Measurements from ENCODE around the gene GMDS. TPM values are rescaled to one million over a fixed set of nuclear protein-coding genes. Genes with fewer than 3 reads are reported as not detected.

Gene GMDS
- total RNA-seq, 1 donor from 2014 or later: 25.7 TPM

DNA sequence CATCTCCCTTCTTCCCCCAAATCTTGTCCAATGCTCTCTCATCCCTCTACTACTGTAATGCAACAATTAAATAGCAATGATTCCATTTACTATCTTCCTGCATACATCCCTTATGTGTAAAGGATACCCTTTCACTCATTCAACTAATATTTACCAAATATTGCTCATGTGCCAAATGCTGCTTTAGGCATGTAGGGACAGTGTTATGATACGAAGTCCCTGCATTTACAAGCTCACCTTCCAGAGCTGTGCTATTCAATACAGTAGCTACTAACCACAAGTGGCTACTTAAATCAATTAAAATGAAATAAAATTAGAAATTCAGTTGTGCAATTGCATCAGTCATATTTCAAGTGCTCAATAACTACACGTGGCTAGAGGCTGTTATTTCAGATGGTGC, 41.1 kb downstream of the GMDS start:
- DNase-seq: no peak

DNA sequence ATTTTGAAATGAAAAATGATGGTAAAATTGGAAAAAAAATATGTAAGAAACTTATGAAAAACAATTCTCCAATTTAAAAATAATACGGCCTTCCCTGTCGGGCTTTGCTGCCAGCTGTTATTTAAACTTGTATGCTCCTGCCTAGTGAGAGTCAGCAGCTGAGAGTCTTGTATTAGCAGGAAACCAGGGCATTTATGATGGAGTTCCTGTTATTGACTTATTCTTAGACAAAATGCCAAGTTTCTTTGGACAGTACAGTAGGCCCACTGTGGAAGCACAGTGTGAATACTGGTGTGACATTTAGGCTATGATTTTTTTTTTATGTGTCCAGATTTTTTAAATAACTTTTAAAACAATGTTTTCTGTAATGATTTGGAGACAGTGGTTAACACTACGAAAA, 42.1 kb downstream of the GMDS start:
- peak; percentile 24 for DNase-seq

DNA sequence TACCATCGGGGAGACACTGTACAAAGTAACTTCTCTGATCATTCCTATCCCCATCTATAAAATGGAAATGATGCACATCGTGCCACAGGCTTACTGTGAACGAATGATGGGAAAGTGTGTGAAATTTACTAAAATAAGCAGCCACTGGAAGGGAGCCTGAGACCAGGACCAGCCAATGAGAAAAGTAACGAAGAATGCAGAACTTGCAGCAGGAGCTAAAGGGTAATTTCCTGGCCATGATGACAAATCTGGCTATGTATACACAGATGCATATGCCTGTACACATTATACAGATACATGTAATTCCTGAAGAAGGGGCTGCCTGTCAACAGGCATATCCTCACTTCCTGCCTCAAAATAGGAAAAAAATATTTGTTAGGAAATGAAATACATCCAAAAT, 47.4 kb downstream of the GMDS start:
- DNase-seq: no peak

DNA sequence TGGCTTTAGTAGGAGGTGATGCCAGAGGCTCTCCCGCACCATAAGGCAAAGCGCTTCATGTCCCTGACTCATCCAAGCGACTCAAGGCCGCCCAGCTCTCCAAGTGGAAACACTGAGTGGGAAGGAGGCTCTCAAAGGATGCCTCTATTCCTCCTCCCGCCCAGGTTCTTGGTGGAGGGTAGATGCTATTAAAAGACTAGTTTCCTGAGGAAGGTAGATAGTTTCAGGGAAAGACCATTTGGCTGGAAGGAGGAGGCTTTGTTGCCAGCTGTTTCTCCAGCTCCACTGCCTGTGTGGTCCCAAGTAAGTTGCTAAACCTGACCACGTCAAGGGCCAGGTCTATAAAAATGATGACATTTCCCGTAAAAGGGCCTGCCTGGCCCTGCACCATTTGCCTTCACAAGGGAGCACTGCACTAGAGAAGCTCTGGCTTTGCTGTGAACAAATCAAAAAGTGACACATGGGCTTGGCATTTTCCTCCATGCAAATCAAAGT, 48.2 kb downstream of the GMDS start:
- DNase-seq: peak; percentile 17

DNA sequence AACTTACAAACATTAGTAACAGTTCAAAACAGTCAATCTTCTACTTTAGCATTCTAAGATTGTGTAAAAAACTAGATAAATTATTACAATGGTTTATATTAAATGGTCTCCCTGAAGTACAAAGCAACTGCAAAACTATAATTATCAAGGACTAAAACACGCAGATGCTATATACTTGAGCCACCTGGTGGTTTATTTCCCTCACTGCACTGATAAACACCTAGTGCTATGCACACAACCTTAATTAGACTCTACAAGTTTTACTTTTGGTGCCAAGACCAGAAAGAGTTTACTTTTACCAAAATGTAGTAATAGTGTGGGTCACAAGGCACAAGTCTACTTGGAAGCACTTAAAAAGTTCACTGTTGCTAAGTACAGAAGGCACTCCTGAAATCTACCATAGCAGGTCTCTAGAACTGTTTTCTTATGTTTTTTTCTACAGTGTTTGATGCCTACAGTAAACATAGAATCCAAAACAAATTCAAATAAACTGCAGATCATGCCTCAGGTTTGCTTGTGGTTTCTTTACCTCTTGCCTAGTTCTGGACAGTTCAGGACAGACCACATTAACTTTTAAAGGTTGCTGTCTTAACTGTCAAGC, 49.2 kb downstream of the GMDS start:
- peak; percentile 74 for DNase-seq

DNA sequence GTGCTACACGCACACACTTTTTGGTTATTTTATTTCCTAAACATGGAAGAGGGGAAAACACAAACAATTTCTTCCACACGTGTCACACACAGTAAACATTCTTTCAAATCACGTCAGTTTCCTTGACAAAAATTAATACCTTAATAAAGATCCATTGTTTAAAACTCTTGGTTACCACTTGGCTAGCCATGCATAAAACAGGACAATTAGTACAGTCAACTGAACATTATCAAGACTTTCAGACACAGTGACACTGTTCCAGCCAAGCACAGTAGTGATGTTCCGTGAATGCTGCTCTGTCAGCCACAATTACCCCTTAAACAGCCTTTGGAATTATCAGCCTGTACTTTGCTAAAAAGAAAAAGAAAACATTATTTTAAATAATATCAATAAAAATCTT, 50.8 kb downstream of the GMDS start:
- DNase-seq: no peak

DNA sequence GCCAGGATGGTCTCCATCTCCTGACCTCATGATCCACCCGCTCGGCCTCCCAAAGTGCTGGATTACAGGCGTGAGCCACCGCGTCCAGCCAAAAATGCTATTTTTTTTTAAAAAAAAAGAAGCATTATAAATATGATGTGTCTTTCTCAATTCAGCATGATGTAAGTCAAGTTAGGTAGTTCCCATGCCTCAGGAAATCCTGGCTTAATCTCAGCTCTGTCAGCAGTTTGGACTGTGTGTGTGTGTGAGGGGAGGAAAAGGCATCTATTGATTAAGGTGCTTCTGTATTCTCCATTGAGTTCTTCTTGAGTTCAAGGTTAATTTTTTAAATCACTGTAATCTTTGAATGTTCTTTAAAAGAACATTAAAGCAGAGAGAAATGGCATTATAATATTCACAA, 51.5 kb downstream of the GMDS start:
- DNase-seq: no peak

DNA sequence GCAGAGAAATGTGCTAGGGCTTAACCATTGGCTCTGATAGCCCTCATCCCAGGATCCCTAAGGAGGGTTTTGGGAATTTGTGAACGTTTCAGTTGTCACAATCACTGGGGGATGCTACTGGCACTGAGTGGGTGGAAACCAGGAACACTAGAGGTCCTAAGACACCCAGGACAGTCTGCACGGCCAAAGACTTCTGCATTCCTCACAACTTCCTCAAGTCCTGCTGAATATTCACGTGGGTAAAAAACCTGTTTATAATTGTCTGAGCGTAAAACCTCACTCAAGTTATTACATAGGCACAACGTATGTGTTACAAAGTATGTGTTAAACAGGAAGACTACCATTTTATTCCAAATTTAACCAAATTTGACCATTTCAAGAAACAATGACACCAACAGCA, 52.4 kb downstream of the GMDS start:
- DNase-seq: no peak

DNA sequence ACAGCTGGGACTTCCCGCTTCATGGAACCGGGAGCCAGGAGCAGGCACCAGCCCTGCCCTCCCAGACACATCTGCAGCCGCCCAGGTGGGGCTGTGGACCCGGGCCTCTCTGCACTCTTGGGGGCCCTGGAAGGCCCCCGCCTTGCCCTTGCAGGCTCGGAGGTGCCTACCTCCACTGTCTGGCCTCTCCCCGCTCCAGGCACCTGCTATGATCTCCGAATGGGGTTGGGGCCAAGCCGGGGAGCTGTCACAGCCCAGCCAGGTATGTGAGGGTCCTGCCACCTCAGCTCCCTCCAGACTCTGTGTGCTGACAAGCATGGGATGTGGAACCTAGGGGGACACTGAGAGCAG, 54.0 kb downstream of the GMDS start:
- no peak for DNase-seq

DNA sequence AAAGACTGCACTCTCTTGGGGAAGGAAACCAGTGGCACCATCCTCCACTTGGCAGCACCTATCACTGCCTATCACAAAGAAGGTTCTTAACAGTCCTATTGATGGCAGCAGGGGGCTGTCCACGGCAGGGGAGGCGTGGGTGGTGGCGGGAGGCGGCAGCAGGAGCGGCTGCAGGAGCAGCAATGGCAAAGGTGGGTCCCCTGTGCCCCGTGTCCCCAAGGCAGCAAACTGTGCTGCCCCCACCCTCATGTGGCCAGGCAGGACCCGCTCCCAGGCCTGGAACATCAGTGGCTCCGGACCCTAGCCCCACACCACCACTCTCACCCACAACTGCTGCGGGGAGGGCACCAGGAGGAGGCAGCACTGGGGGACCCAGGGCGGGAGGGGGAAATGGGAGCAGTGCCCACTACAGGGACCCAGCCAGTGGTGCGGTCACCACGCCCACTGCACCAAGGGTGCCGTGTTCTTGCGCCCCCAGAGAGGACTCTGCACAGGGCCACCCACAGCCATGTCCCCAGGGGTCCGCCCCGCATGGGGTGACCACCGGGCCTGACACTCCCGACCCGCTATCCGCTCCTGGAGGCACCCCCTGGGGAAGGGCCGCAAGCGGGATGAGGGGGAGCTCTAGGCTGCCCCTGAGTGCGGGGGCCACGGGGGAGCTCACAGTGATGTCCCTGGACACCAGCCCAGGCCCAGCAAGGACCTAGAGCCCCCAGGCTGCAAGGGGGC, 54.6 kb downstream of the GMDS start:
- no peak for DNase-seq

DNA sequence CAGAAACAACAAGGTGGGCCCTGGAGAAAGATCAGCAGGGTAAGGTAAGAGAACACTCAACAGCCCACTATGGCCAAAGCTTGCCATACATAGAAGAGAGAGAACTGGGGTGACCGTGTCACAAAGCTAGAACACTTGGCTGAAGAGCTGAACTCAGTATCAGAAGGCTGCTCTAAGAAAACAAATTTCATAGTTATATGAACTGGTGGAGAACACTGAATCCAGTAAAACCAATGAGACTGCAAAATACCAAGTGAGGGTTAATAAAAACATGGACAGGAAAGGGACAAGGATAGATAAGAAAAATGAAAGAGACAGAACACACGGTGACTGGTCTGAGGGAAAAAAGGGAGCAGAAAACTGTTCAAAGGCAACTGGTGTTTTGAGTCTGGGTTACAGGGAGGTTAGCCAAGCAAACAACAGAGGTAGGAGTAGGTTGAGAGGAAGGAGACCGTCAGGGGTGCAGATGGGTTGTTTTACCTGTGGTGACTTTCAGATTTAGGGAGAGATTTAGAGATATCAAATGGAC, 56.5 kb downstream of the GMDS start:
- DNase-seq: no peak

DNA sequence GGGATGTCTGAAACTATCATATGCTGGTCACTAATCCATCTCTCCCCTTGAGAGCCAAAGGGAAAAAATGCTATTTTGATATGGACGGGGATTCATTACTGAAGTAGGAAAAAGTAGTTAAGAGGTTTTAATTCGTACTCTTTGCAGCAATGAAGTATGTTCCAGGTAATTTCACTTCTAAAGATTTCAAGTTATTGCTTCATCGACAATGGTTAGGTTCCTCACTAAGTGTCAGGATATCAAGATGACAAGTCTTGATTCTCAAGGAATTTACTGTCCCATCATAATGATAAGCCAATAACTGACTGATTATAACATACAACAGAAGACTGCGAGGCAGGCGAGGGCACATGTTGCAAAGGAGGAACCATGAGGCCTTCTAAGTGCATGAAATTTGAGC, 57.0 kb downstream of the GMDS start:
- DNase-seq: no peak

DNA sequence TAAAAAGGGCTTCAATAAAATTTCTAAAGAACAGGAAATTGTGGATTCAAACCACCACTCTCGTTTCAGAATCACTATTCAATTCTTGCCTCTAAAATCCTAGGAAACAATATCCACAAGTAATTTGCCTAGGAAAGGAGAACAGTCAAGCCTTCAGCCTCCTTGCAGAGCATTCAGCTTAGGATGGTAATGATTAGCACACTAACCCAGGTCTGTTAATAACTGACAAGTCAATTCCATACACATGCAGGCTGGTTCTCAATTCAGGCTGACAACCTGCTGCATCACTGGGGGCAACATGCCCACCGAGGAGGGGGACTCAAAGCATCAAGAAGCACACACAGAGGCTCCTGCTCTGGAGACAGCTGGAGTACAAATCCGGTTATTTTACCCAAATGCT, 57.6 kb downstream of the GMDS start:
- DNase-seq: no peak

DNA sequence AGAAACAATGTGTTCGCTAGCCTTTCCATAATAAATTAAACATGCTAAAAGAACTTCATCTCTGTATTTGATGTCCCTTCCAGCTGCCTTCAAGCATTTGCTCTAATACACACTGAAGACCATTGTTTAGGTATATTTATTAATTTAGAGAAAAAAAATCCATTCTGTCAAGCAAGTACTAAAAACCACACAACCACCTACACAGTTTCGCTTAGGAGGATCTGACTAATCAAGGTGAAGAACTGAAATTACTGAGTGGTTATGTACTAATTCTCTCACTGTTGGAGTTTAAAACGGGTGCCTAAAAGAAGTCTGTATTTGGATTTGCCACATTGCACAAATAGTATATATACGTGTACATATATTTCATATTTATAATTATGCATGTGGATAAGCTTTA, 58.9 kb downstream of the GMDS start:
- no peak for DNase-seq

DNA sequence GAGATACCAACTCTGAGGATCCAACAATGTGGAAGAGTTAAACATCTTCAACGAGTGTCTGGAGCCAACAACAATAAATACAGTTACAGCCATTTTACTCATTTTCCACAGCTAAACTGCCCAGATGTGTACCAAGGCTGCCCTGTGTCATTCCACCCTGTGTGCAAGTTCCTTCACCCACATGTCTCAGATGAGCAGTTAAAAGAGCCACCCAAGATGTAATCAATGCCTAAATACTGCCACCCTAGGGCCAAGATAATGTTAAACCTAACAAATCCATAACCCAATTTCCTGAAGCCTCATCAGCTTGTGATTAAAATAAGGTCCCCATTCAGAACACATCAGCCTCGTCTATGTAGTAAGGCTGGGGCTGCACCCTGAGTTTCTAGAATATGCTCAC, 59.9 kb downstream of the GMDS start:
- DNase-seq: no peak

DNA sequence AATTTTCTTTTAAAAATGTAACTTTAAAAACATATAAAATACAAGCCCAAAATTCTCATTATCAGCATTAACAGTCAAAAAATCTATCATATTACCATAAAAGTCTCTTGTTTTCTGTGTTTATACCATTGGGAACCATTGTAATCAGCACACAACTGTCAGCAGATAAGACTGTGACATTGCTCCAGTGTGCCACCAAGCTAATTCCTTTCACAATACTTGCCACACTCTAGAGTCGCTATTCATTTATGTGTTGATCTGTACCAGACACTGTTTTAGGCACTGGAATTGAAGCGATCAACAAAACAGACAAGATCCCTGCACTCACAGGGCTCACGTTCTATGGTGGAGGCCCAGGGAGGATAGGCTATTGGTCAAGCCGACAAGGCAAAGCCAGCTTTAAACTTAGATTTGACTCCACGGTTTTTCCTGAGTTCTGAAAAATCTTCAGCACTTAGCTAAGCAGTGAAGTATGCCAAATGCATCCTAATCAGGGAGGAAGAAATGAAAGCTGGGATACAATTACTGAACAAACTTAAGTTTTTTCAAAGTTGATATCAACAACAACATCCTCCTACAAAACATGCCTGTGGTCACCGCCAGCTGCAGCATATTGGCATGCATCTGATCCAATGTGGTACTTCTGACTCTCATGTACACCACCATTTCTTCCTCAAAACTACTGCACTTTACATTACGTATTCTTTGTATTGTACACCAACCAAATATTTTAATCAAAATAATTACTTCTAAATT, 60.5 kb downstream of the GMDS start:
- DNase-seq: no peak

DNA sequence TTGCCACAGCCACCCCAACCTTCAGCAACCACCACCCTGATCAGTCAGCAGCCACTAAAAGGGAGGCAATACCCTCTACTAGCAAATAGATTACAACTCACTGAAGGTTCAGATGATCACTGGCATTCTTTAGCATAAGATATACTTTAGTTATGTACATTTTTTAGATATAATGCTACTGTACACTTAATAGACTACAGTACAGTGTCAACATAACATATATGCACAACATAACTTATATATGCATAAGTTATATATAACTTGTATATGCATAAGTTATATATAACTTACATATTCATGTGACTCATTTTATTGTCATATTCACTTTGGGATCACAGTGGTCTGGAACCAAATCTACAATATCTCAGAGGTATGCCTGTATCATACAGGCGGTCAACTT, 61.7 kb downstream of the GMDS start:
- DNase-seq: no peak

DNA sequence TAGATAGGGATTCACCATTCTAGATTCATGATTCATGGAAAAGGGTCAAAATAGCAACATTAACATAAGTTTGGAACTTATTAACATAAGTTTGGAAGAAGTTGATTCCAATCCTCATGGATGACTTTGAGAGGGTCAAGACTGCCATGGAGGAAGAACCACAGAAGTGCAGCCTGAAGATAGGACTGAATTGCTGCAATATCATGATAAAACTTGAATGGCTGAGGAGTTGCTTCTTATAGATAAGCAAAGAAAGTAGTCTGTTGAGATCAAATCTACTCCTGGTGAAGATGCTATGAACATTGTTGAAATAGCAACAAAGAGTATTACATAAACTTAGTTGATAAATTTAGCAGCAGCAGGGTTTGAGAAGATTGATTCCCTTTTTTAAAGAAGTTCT, 62.2 kb downstream of the GMDS start:
- DNase-seq: no peak

DNA sequence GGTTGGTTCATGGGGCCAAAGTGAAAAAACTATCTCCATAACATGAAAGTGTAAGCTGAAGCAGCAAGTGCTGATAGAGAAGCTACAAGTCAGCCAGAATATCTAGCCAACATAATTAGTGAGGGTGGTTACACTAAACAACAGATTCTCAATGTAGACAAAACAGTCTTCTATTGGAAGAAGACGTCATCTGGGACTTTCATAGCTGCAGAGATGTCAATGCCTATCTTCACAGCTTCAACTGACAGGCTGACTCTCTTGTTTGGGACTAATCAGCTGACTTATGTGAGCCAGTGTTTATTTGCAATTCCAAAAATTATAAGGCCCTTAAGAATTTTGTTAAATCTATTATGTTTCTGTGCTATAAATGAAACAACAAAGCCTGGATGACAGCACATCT, 63.2 kb downstream of the GMDS start:
- no peak for DNase-seq

DNA sequence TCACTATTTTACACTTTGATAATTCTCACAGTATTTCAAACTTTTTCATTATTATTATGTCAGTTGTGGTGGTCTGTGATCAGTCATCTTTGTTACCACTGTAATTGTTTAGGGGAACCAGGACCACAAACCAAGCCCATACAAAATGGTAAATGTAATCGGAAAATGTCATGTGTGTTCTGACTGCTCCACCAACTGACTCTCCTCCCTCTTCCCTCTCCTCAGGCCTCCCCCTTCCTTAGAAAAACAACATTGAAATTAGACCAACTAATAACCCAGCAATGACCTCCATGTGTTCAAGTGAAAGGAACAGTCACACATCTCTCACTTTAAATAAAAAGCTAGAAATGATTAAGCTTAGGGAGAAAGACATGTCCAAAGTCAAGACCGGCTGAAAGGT, 63.8 kb downstream of the GMDS start:
- no peak for DNase-seq

DNA sequence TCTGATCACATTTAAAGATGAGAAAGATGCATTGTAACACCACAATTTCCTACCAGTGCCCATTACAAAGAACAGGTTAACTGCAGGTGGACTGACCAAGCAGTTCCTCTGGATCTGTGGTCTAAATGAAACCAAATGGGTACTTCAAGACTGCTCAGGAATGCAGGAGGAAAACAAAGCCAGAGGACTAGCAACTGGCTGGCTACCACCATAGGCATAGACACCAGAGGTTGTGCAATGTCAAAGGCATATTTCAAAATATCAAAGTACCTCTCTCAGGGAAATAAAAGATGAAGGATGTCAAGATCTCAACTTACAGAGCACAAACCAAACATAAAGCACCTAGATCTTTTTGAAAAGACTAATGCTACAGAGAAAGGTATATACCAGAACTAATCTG, 65.5 kb downstream of the GMDS start:
- no peak for DNase-seq

DNA sequence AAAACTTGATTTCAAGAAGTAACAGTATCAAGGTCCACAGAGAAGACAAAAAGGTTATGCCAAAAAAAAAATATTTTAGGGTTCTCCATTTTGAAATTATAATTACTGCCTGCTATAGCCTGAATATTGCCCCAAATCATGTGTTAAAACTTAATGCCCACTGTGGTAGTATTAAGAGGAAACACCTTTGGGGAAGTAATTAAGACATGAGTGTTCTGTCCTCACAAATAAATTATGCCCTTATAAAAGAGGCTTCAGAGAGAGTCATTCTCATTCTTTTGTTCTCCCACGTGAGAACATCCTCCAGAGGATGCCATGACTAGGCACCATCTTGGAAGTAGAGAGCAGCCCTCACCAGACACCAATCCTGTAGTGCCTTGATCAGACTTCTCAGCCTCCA, 66.2 kb downstream of the GMDS start:
- DNase-seq: no peak

DNA sequence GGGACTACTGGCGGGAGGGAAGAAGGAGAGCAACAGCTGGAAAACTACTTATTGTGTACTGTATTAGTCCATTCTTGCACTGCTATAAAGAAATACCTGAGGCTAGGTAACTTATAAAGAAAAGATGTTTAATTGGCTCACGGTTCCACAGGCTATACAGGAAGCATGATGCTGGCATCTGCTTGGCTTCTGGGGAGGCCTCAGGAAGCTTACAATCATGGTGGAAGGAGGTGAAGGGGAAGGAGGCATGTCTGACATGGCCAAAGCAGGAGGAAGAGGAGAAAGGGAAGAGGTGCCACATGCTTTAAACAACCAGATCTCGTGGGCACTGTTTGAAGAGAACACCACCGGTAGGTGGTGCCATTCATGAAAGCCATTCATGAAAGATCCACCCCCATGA, 67.3 kb downstream of the GMDS start:
- no peak for DNase-seq

DNA sequence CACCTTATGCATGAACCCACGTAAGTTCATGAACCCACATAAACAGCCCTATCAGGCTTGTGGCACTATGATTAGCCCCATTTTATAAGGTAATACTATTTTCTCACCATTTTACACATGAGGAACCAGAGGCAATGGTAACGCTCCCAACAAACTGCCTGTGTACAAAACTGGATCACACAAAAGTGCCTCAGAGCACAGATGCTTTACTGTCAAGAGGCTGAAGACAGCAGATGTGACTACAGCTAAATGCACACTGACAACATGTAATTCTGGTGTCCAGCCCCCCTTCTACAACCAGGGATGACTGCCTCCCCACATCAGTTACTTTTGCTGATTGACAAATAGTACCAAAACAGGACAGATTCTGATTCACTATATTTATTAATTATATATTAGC, 69.6 kb downstream of the GMDS start:
- no peak for DNase-seq

Data from tongue (tissue), 2 donors.